Fibroblast of skin of back (primary cell): Measurements from ENCODE around the gene CHD5.

ENCODE experiments used
- DNase-seq: peaks from one replicate; pipeline ENCODE4 v3.0.0-alpha.2; 2013

Gene CHD5

DNA sequence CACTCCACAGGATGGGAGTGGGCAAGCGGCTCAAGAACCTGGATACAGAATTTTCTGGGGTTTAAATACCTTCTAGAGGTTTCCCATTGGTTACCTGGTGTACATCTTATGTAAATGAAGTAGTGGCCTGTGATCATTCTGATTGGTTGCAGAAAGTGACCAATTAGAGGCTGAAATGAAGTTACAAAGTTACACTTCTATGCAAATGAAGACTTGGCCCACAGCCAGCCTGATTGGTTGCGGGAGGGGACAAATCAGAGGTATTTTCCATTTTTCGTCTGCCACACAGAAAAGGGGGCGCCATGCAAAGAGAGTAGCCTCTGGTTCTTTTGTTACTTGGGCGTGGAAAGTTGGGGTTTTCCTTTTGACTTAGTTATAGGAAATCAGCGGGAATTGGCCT lies 125.5 kb downstream of the CHD5 start:
- DNase-seq, result no peak

DNA sequence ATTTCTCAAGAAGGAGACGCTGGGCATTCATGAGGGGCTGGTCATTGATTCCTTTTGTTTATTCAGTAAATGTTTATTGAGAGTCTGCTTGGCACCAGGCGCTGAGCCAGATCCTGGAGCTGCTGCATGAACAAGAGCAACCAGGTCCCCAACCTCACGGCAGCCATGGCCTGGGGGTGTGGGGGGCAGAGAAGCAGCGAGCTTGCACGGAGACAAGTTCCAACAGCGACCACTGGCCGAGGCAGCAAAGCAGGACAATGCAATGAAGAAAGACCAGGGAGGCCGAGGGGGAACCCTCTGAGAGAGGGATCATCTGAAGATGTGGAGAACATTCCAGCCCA lies 126.9 kb downstream of the CHD5 start:
- DNase-seq, result no peak

DNA sequence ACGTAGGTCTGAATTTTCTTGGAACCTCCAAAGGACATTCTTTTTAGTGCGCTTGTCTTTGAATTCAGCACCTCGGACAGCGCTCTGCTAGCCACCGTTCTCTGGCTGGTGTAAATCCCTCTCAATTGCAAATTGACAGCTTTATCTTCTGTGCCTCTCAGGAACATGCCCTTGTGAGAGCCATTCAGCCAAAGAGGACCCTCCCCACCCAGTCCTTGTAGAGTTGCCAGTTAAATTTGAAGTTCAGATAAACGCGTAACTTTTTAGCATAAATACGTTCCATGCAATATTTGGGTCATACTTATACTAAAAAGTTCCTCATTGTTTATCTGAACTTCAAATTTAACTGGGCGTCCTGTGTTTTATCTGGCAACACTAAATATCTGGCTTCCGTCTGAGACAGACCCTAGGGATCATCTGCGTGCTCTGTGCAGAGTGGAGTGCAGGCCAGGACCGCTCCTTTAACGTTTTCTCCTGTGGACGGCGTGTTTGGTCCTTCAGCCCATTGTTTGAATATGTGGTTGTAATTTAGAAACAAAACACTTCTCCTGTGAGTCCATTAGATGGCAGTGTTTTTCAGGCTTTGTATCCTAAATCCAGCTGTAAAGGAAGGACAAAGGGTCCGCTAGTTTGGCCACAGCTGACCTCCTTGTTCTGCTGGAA lies 127.4 kb downstream of the CHD5 start:
- peak; percentile 67 for DNase-seq
